Neural progenitor cell (in vitro differentiated cells): ENCODE data around the gene LAGE3.

Experiments used
- EZH2phosphoT487 ChIP-seq: fragments of 200-600 bp; sonication (generic); IDR thresholded peaks from 2 replicates; pipeline ENCODE4 v1.6.1; 2017; ENCODE audit warnings: antibody characterized with exemption
- TF ChIP-seq, protein P1 (sequence below): fragments of 200-600 bp; sonication (generic); IDR thresholded peaks from 2 replicates; pipeline ENCODE4 v1.5.1; 2017; ENCODE audit warnings: antibody characterized with exemption, mild to moderate bottlenecking

DNA sequence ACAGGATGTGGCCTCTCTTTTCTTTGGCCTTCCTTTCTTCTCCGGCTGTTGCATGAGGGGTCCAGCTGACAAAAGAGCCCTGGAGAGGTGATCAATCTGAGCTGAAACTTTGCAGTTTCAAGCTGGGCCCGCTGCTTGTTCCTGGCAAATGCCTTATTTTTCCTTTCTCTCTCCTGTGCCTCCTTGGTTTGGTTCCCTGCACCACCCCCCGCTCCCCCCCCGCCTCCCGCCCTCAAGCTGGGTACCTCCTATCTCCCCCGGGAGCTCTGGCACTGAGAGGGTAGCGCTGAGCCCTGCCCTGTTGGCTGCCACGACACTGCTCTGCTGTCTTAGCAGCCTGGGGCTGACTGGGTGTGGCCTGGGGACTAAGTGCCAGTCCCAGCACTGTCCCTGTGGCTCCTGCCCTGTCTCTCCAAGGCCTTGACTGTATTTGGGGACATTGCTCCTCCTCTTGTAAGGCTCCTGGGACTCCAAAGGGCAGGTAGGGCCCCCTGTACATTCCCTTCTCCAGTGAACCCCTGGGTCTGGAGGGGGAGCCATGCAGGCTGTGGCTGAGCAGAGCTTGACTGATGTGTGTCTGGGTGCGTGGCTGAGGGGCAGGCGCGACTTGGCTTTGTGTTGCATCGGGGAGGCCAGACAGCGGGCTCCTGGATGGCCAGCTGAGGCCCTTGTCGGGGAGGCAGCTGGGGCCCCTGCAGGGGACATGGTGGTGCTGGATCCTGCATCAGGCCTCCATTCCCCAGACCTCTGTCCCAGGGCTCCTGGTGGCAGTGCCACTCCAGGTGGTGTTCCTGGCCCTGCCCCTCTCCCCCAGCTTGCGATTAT lies 19.9 kb downstream of the LAGE3 start:
- TF ChIP-seq, protein P1, sequence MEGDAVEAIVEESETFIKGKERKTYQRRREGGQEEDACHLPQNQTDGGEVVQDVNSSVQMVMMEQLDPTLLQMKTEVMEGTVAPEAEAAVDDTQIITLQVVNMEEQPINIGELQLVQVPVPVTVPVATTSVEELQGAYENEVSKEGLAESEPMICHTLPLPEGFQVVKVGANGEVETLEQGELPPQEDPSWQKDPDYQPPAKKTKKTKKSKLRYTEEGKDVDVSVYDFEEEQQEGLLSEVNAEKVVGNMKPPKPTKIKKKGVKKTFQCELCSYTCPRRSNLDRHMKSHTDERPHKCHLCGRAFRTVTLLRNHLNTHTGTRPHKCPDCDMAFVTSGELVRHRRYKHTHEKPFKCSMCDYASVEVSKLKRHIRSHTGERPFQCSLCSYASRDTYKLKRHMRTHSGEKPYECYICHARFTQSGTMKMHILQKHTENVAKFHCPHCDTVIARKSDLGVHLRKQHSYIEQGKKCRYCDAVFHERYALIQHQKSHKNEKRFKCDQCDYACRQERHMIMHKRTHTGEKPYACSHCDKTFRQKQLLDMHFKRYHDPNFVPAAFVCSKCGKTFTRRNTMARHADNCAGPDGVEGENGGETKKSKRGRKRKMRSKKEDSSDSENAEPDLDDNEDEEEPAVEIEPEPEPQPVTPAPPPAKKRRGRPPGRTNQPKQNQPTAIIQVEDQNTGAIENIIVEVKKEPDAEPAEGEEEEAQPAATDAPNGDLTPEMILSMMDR: no peak
- TF ChIP-seq EZH2phosphoT487: no peak
